WTC11 (cell line): ENCODE measurements around the gene RASAL2. TPM values are rescaled to one million over a fixed set of nuclear protein-coding genes. Genes with fewer than 3 reads are reported as not detected.

ENCODE experiments used
- ATAC-seq: fragments of 200-7000 bp; cut with Tn5 transposase; 2 replicates; pipeline ENCODE4 v1.10.0; 2021; ENCODE audit warnings: mild to moderate bottlenecking, moderate library complexity
- CTCF ChIA-PET: fragments of 300-600 bp; sonication (Branson Sonifier 250); formaldehyde crosslinking; loops from one replicate; lab custom pipeline; 2021; ENCODE audit warnings: antibody characterized with exemption; lab: Charles Lee
- POLR2A ChIA-PET: fragments of 350-600 bp; sonication (Branson Sonifier 250); formaldehyde crosslinking; loops from one replicate; lab custom pipeline; 2021; ENCODE audit warnings: antibody characterized with exemption; lab: Charles Lee
- DNase-seq: peaks from one replicate; pipeline ENCODE4 v3.0.0; 2021; ENCODE audit warnings: low spot score
- H3K27ac Mint-ChIP-seq: 2 replicates; pipeline ENCODE4 v1.8.0; 2021; ENCODE audit warnings: mixed read lengths
- H3K27me3 Mint-ChIP-seq: 2 replicates; pipeline ENCODE4 v1.8.0; 2021; ENCODE audit warnings: low read depth, mild to moderate bottlenecking, moderate library complexity, mixed read lengths
- H3K36me3 Mint-ChIP-seq: 2 replicates; pipeline ENCODE4 v1.8.0; 2021; ENCODE audit warnings: mixed read lengths
- H3K4me1 Mint-ChIP-seq: 2 replicates; pipeline ENCODE4 v1.8.0; 2022; ENCODE audit warnings: mixed read lengths
- H3K4me3 Mint-ChIP-seq: 2 replicates; pipeline ENCODE4 v1.8.0; 2021; ENCODE audit warnings: mild to moderate bottlenecking, moderate library complexity, mixed read lengths
- H3K9me3 Mint-ChIP-seq: 2 replicates; pipeline ENCODE4 v1.8.0; 2021; ENCODE audit warnings: mixed read lengths
- CBFB ChIP-seq: sonication (generic); formaldehyde crosslinking; IDR thresholded peaks from 2 replicates; pipeline ENCODE4 v1.8.1; 2022; ENCODE audit warnings: mild to moderate bottlenecking, low read depth, missing genetic modification reagents
- CDX4 ChIP-seq: fragments of 250-450 bp; sonication (Bioruptor Pico); IDR thresholded peaks from 2 replicates; pipeline ENCODE4 v1.9.0; 2021; ENCODE audit warnings: moderate library complexity, mild to moderate bottlenecking, inconsistent platforms, borderline replicate concordance
- CREB1 ChIP-seq: sonication (generic); formaldehyde crosslinking; IDR thresholded peaks from 2 replicates; pipeline ENCODE4 v1.8.0; 2023; ENCODE audit warnings: mild to moderate bottlenecking, missing genetic modification reagents
- CREM ChIP-seq: sonication (generic); formaldehyde crosslinking; IDR thresholded peaks from 2 replicates; pipeline ENCODE4 v1.8.1; 2022; ENCODE audit warnings: mild to moderate bottlenecking, missing genetic modification reagents, moderate library complexity
- E2F1 ChIP-seq: sonication (generic); formaldehyde crosslinking; IDR thresholded peaks from 2 replicates; pipeline ENCODE4 v1.8.0; 2022; ENCODE audit warnings: mild to moderate bottlenecking, missing genetic modification reagents
- E2F4 ChIP-seq: sonication (generic); formaldehyde crosslinking; IDR thresholded peaks from 2 replicates; pipeline ENCODE4 v1.8.1; 2022; ENCODE audit warnings: low read depth, mild to moderate bottlenecking, moderate library complexity, missing genetic modification reagents, borderline replicate concordance
- FOXK1 ChIP-seq: sonication (generic); formaldehyde crosslinking; IDR thresholded peaks from 2 replicates; pipeline ENCODE4 v1.8.0; 2022; ENCODE audit warnings: mild to moderate bottlenecking, moderate library complexity, missing genetic modification reagents
- GTF2I ChIP-seq: fragments of 250-450 bp; sonication (Bioruptor Pico); conservative IDR thresholded peaks from 2 replicates; pipeline ENCODE4 v1.4.0; 2021; ENCODE audit warnings: mild to moderate bottlenecking
- JAZF1 ChIP-seq: fragments of 250-450 bp; sonication (Bioruptor Pico); IDR thresholded peaks from 2 replicates; pipeline ENCODE4 v1.9.0; 2021; ENCODE audit warnings: moderate library complexity, mild to moderate bottlenecking, inconsistent platforms
- JUN ChIP-seq: sonication (generic); formaldehyde crosslinking; IDR thresholded peaks from 2 replicates; pipeline ENCODE4 v1.8.0; 2023; ENCODE audit warnings: mild to moderate bottlenecking, missing genetic modification reagents
- MAX ChIP-seq: sonication (generic); formaldehyde crosslinking; IDR thresholded peaks from 2 replicates; pipeline ENCODE4 v1.8.0; 2022; ENCODE audit warnings: mild to moderate bottlenecking, missing genetic modification reagents
- MLX ChIP-seq: sonication (generic); formaldehyde crosslinking; IDR thresholded peaks from 2 replicates; pipeline ENCODE4 v1.8.1; 2023; ENCODE audit warnings: mild to moderate bottlenecking, missing genetic modification reagents, moderate library complexity
- RORB ChIP-seq: fragments of 250-450 bp; sonication (Bioruptor Pico); IDR thresholded peaks from 2 replicates; pipeline ENCODE4 v1.9.0; 2021; ENCODE audit warnings: mild to moderate bottlenecking
- SP1 ChIP-seq: sonication (generic); formaldehyde crosslinking; conservative IDR thresholded peaks from 2 replicates; pipeline ENCODE4 v1.8.1; 2022; ENCODE audit warnings: missing genetic modification reagents
- USF1 ChIP-seq: sonication (generic); formaldehyde crosslinking; IDR thresholded peaks from 2 replicates; pipeline ENCODE4 v1.8.0; 2022; ENCODE audit warnings: mild to moderate bottlenecking, missing genetic modification reagents
- USF2 ChIP-seq: sonication (generic); formaldehyde crosslinking; IDR thresholded peaks from 2 replicates; pipeline ENCODE4 v1.8.1; 2023; ENCODE audit warnings: mild to moderate bottlenecking, missing genetic modification reagents, moderate library complexity
- ZMAT4 ChIP-seq: fragments of 250-450 bp; sonication (Bioruptor Pico); IDR thresholded peaks from 2 replicates; pipeline ENCODE4 v1.9.0; 2021; ENCODE audit warnings: mild to moderate bottlenecking
- ZNF232 ChIP-seq: sonication (generic); formaldehyde crosslinking; IDR thresholded peaks from 2 replicates; pipeline ENCODE4 v1.8.0; 2022; ENCODE audit warnings: mild to moderate bottlenecking, missing genetic modification reagents
- ZNF281 ChIP-seq: sonication (generic); formaldehyde crosslinking; IDR thresholded peaks from 2 replicates; pipeline ENCODE4 v1.8.0; 2023; ENCODE audit warnings: mild to moderate bottlenecking, missing genetic modification reagents
- ZNF423 ChIP-seq: fragments of 250-450 bp; sonication (Bioruptor Pico); IDR thresholded peaks from 2 replicates; pipeline ENCODE4 v2.1.2; 2022; ENCODE audit warnings: mild to moderate bottlenecking, moderate library complexity
- ZNF512 ChIP-seq: sonication (generic); formaldehyde crosslinking; IDR thresholded peaks from 2 replicates; pipeline ENCODE4 v1.8.1; 2022; ENCODE audit warnings: missing genetic modification reagents, borderline replicate concordance
- ZNF532 ChIP-seq: fragments of 250-450 bp; sonication (Bioruptor Pico); IDR thresholded peaks from 2 replicates; pipeline ENCODE4 v1.9.0; 2021; ENCODE audit warnings: mild to moderate bottlenecking, borderline replicate concordance
- total RNA-seq: library from RNA; stranded (reverse); gene quantifications from 3 replicates; pipeline ENCODE4 v1.2.3, GENCODE V29; 2021

Gene RASAL2
- total RNA-seq, 1 experiment from 2014 or later, result 29.5 TPM

- H3K4me3 Mint-ChIP-seq, result no peak overlapping the region
- ATAC-seq (no peak), DNase-seq (no peak)
- no peaks in the 10 kb centered on the region for H3K9me3 Mint-ChIP-seq
- ChIA-PET CTCF (interaction anchor here (1.2 kb wide), 1 partner anchor 129 kb away, joined by 3 read pairs; no protein-coding TSS in a partner anchor), POLR2A (no interaction called here)
- H3K36me3 Mint-ChIP-seq, result no peaks in the 10 kb centered on the region
- H3K27me3 Mint-ChIP-seq, result no peaks in the 10 kb centered on the region
- peaks cover 4% of the 10 kb centered on the region; the same call in 1 of the 2 replicates for H3K4me1 Mint-ChIP-seq
- TF ChIP-seq JUN (no peak), ZMAT4 (CRISPR knock-in tag) (no peak), MAX (no peak), CREB1 (CRISPR knock-in tag) (no peak), GTF2I (no peak), CREM (CRISPR knock-in tag) (no peak), USF1 (CRISPR knock-in tag) (no peak), SP1 (CRISPR knock-in tag) (no peak), FOXK1 (CRISPR knock-in tag) (no peak), E2F4 (no peak), ZNF423 (CRISPR knock-in tag) (no peak), CBFB (no peak), MLX (CRISPR knock-in tag) (no peak), JAZF1 (CRISPR knock-in tag) (no peak), RORB (no peak), E2F1 (CRISPR knock-in tag) (no peak), ZNF232 (CRISPR knock-in tag) (no peak), ZNF532 (CRISPR knock-in tag) (no peak)
- H3K27ac Mint-ChIP-seq, result no peak overlapping the region; the same call in 1 of the 2 replicates
These were observed 67.6 kb downstream of the RASAL2 start for GRCh38 chr1:178161516-178161915.

- no peaks in the 10 kb centered on the region for H3K36me3 Mint-ChIP-seq
- no peak overlapping the region for H3K4me3 Mint-ChIP-seq
- ChIA-PET POLR2A (no interaction called here), CTCF (no interaction called here)
- no peak for DNase-seq
- no peaks in the 10 kb centered on the region; the same call in 1 of the 2 replicates for H3K4me1 Mint-ChIP-seq
- no peak for ATAC-seq
- H3K27me3 Mint-ChIP-seq, result no peaks in the 10 kb centered on the region
- no peak overlapping the region for H3K27ac Mint-ChIP-seq
- no peaks in the 10 kb centered on the region for H3K9me3 Mint-ChIP-seq
- TF ChIP-seq CDX4 (no peak), USF2 (no peak), ZNF281 (CRISPR knock-in tag) (no peak), ZNF512 (no peak)
These were observed 71.3 kb downstream of the RASAL2 start for GRCh38 chr1:178165196-178165595.
